OCI-LY1 (cell line): Measurements from ENCODE around the gene GJA10.

Experiments
- CTCF ChIP-seq: fragments of 200-600 bp; sonication (generic), shearing (Covaris generic); IDR thresholded peaks from 2 replicates; pipeline ENCODE4 v1.5.1; 2017; ENCODE audit warnings: mild to moderate bottlenecking, antibody characterized with exemption, low read length, moderate library complexity, mixed read lengths
- EZH2 ChIP-seq: fragments of 200-600 bp; sonication (generic), shearing (Covaris generic); IDR thresholded peaks from 2 replicates; pipeline ENCODE4 v1.8.0; 2017; ENCODE audit warnings: borderline replicate concordance, mixed run types, mild to moderate bottlenecking, antibody characterized with exemption, low read length, moderate library complexity, mixed read lengths

DNA sequence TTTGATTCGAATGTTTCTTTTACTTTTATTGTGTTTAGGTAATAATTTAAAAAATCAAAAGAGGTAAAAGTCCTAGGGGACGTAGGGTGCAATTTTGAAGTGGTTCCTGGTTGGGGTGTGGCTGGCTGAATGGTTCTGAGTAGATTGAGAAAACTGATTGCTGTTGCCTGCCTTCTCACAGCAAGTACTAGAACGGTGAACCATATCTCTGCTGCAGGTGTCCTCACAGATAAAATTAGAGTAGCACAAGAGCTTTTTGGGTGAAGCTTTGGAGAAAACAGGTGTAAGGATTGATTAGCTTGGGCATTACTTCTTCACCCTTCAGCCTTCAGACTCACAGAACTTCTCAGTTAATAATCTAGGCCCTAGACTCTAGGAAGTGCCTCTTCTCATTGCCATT lies 19.8 kb upstream of the GJA10 start:
- TF ChIP-seq CTCF (no peak), EZH2 (no peak)
